Renal cortex interstitium (tissue), 11 donors: ENCODE measurements around the gene TOP3A. TPM values are rescaled to one million over a fixed set of nuclear protein-coding genes. Genes with fewer than 3 reads are reported as not detected.

Experiments used
- DNase-seq, 11 donors: peaks; one replicate each; pipeline ENCODE4 v3.0.0-alpha.2; 2013; ENCODE audit warnings: low read depth in 9 of 11, low spot score in 4 of 11; ENCODE audit errors: extremely low read depth in 1 of 11
- polyA plus RNA-seq, 3 donors: library from polyadenylated mRNA; unstranded; fragments of 120-200 nt; gene quantifications; one replicate each; pipeline ENCODE4 v1.2.1, GENCODE V29; 2013; ENCODE audit not compliant: insufficient read length in 3 of 3

The TOP3A gene
- polyA plus RNA-seq, 3 donors: 43.4 to 50.2 (median 48.6) TPM

DNA sequence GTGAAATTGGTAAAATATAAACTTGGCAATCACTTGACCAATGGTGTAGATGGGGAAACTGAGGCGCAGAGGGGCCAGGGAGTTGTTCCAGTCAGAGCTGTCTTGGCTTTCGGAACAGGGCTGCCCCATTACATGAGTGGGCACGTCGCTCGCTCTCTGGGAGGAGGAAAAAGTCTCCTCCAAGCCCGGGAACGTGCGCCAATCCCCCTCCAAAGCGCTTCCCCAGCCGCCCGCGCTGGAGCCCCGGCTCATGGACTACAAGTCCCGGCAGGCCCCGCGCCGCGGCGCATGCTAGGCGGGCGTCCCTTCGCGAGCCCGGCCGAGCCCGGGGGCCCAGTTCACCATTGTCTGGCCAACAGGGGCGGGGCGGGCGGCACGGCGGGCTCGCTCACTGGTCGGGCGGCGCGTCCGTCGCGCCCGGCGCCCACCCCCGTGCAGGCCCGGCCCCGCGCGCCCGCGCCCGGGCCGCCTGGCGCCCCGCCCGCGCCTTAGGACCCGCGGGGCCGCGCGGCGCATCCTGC lies 89.6 kb downstream of the TOP3A start, which contains the start of gene LLGL1:
Gene LLGL1, plus strand, starts transcription at position 515 of the 521 bp plus-strand sequence. CDS start 48 bp downstream, outside the sequence.
- DNase-seq: peak; percentile 73 to 96 (median 93)

GRCh38 chr17:18224387-18225120 lies 90.2 kb downstream of the TOP3A start:
- no peak for DNase-seq

GRCh38 chr17:18224053-18224386 lies 90.8 kb downstream of the TOP3A start:
- no peak for DNase-seq

Other genes starting within 250 kb of the TOP3A start
- gene DRG2, start 227.0 kb downstream of the TOP3A start, polyA plus RNA-seq: 10 to 100 TPM; 31.9 to 40.5 (median 40.1) TPM
- gene MYO15A, start 206.2 kb downstream of the TOP3A start, polyA plus RNA-seq: 1 to 10 TPM; 2.4 to 5.9 (median 4.5) TPM
- gene ALKBH5, start 131.2 kb downstream of the TOP3A start, polyA plus RNA-seq: 10 to 100 TPM; 73.1 to 74.1 (median 73.3) TPM
- 10 to 100 TPM; 26.7 to 40.5 (median 32.1) TPM for gene LLGL1, start 89.4 kb downstream of the TOP3A start, polyA plus RNA-seq
- 100 to 1,000 TPM; 131 to 154 (median 142) TPM for gene FLII, start 56.3 kb downstream of the TOP3A start, polyA plus RNA-seq
- gene MIEF2, start 54.3 kb downstream of the TOP3A start, polyA plus RNA-seq: 10 to 100 TPM; 12.2 to 19.2 (median 18.0) TPM
- 10 to 100 TPM; 15.8 to 17.9 (median 16.0) TPM for gene SMCR8, start 299 bp upstream of the TOP3A start, polyA plus RNA-seq
- gene SHMT1, start 48.6 kb upstream of the TOP3A start, polyA plus RNA-seq: 10 to 100 TPM; 52.1 to 57.8 (median 56.1) TPM
- gene EVPLL, start 62.8 kb upstream of the TOP3A start, polyA plus RNA-seq: under 1 TPM; 0.23 to 0.75 (median 0.50) TPM
- under 1 TPM in 1 of 3 donors, not detected in 2; 0.15 TPM for gene LGALS9C, start 161.8 kb upstream of the TOP3A start, polyA plus RNA-seq